ENCODE data around the gene SERINC3. TPM values are rescaled to one million over a fixed set of nuclear protein-coding genes. Genes with fewer than 3 reads are reported as not detected.

The SERINC3 gene
- total RNA-seq, 2 donors from 2014 or later: 46.7 to 83.8 TPM

DNA sequence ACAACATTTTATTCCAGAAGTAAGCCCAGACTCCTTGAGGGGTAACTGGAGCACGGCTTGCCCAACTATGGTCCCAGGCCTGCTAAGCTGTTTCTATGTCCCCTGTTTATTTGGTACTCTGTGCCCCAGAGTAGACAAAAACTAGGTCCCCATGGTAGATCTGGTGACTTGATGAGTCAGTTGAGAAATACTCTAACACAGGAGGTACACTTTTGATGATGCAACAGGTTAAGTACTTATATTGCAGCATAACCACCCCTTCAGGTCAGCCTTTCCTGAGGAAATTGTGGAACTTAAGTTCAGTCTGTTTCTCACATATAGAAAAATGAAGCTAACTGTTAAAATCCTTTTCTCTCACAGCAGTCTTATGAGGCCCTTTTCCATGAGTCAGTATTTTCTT, 26.6 kb downstream of the SERINC3 start:
- no peaks in the 10 kb centered on the region for H3K27me3 Mint-ChIP-seq
- DNase-seq (ENCODE audit: low spot score): no peak
- peaks cover 36 to 39% of the 10 kb centered on the region in 2 donors for H3K4me1 Mint-ChIP-seq (ENCODE audit: low read depth in 2 of 2)
- H3K4me3 Mint-ChIP-seq: peak overlapping the region; percentile 52
- H3K36me3 Mint-ChIP-seq: peaks cover 25% of the 10 kb centered on the region
- H3K9me3 Mint-ChIP-seq: no peaks in the 10 kb centered on the region
- peak overlapping the region; percentile 74 to 80 for H3K27ac Mint-ChIP-seq
- peak; percentile 69 to 81 for ATAC-seq

- peaks cover 25% of the 10 kb centered on the region for H3K36me3 Mint-ChIP-seq
- H3K4me3 Mint-ChIP-seq: no peak overlapping the region
- peak overlapping the region; percentile 74 to 80 for H3K27ac Mint-ChIP-seq
- DNase-seq (ENCODE audit: low spot score) (no peak), ATAC-seq (no peak)
- H3K27me3 Mint-ChIP-seq: no peaks in the 10 kb centered on the region
- peaks cover 36 to 39% of the 10 kb centered on the region in 2 donors for H3K4me1 Mint-ChIP-seq (ENCODE audit: low read depth in 2 of 2)
- no peaks in the 10 kb centered on the region for H3K9me3 Mint-ChIP-seq
These were observed 27.2 kb downstream of the SERINC3 start for GRCh38 chr20:44494681-44495080.

GRCh38 chr20:44494266-44494665, 27.6 kb downstream of the SERINC3 start:
- Mint-ChIP-seq H3K4me1 (ENCODE audit: low read depth in 2 of 2) (peaks cover 36 to 39% of the 10 kb centered on the region in 2 donors), H3K27ac (peak overlapping the region; percentile 39 to 74), H3K36me3 (peaks cover 24% of the 10 kb centered on the region), H3K9me3 (no peaks in the 10 kb centered on the region), H3K4me3 (no peak overlapping the region), H3K27me3 (no peaks in the 10 kb centered on the region)
- no peak for ATAC-seq
- DNase-seq (ENCODE audit: low spot score): no peak

DNA sequence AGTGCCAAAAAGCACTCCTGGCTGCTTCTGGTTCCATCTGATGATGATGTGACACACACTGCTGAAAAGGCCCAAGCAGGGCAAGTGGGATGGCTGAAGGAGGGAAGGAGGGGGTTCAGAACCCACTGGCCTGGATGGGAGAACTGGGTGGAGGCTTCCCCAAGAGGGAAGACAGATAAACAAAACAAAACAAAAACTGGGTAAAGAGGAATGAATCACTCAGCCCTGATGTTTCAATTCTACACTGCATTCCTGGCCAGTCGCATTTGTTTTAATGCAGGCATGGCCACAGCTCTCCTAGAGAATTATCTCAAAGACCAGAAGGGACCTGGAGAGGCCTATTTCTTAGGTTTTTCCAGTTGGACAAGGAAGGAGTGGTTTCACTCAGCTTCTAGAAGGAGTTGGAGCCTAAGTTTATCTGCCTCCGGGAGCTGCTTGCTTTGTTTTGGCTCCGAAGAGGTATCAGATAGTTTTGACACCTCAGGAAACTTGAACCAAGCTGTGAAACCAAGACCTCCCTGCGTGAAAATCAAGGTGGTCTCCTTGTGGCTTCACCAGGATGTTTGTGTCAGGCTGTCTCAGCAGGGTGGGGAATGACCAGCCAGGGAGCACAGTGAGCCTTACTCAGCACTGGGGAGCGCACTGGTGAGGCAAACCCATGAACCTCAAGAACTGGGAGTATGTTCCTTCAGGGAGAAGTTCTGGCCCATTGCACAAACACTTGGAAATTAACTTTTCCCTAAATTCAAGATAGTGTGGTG, 30.1 kb downstream of the SERINC3 start:
- peak overlapping the region; percentile 82 for H3K4me3 Mint-ChIP-seq
- ATAC-seq: peak; percentile 65 to 69

GRCh38 chr20:44489931-44490330, 31.9 kb downstream of the SERINC3 start:
- Mint-ChIP-seq H3K27me3 (no peaks in the 10 kb centered on the region), H3K27ac (no peak overlapping the region), H3K4me3 (no peak overlapping the region), H3K36me3 (peaks cover 22% of the 10 kb centered on the region), H3K9me3 (no peaks in the 10 kb centered on the region), H3K4me1 (ENCODE audit: low read depth in 2 of 2) (peaks cover 22 to 28% of the 10 kb centered on the region in 2 donors)
- ATAC-seq (no peak), DNase-seq (ENCODE audit: low spot score) (no peak)

More for the DNA sequence above, 30.1 kb downstream of the SERINC3 start:
- DNase-seq (ENCODE audit: low spot score): no peak
- Mint-ChIP-seq H3K36me3 (peaks cover 25% of the 10 kb centered on the region), H3K27ac (peak overlapping the region; percentile 74 to 82), H3K9me3 (no peaks in the 10 kb centered on the region), H3K4me1 (ENCODE audit: low read depth in 2 of 2) (peaks cover 33 to 34% of the 10 kb centered on the region in 2 donors), H3K27me3 (no peaks in the 10 kb centered on the region)

- Mint-ChIP-seq H3K27ac (no peak overlapping the region), H3K27me3 (no peaks in the 10 kb centered on the region), H3K9me3 (no peaks in the 10 kb centered on the region), H3K4me1 (ENCODE audit: low read depth in 2 of 2) (peaks cover 22 to 28% of the 10 kb centered on the region in 2 donors), H3K4me3 (no peak overlapping the region), H3K36me3 (peaks cover 22% of the 10 kb centered on the region)
- ATAC-seq: no peak
- no peak for DNase-seq (ENCODE audit: low spot score)
These were observed 32.6 kb downstream of the SERINC3 start for GRCh38 chr20:44489223-44489622.

DNA sequence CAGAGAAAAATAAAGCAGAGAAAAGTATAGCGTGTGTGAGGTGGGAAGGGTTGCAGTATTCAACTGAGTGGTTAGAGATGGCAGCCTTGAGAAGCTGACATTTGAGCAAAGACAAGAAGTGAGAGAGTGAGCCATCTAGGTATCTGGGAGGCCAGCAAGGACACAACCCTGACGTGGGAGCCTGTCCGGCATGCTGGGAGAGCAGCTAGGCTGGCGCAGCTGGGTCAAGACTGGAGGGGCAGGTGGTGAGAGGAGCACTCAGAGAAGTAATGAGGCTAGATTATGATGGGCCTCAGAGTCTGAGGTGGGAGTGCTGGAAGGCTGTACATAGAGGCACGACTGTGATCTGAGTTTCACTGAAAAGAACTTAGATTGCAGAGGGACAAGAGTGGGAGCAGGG, 33.3 kb downstream of the SERINC3 start:
- no peaks in the 10 kb centered on the region for H3K27me3 Mint-ChIP-seq
- ATAC-seq: no peak
- H3K36me3 Mint-ChIP-seq: peaks cover 22% of the 10 kb centered on the region
- H3K9me3 Mint-ChIP-seq: no peaks in the 10 kb centered on the region
- H3K27ac Mint-ChIP-seq: peak overlapping the region in 1 of 2 donors; percentile 13
- no peak overlapping the region for H3K4me3 Mint-ChIP-seq
- H3K4me1 Mint-ChIP-seq (ENCODE audit: low read depth in 2 of 2): peaks cover 22 to 28% of the 10 kb centered on the region in 2 donors
- DNase-seq (ENCODE audit: low spot score): no peak

- H3K27ac Mint-ChIP-seq: no peak overlapping the region
- DNase-seq (ENCODE audit: low spot score) (no peak), ATAC-seq (no peak)
- H3K27me3 Mint-ChIP-seq: no peaks in the 10 kb centered on the region
- H3K4me3 Mint-ChIP-seq: no peak overlapping the region
- peaks cover 8 to 14% of the 10 kb centered on the region in 2 donors for H3K4me1 Mint-ChIP-seq (ENCODE audit: low read depth in 2 of 2)
- no peaks in the 10 kb centered on the region for H3K9me3 Mint-ChIP-seq
- H3K36me3 Mint-ChIP-seq: peaks cover 23% of the 10 kb centered on the region
These were observed 36.1 kb downstream of the SERINC3 start for GRCh38 chr20:44485830-44486198.

GRCh38 chr20:44485078-44485829, 36.6 kb downstream of the SERINC3 start:
- Mint-ChIP-seq H3K4me1 (ENCODE audit: low read depth in 2 of 2) (peaks cover 8 to 20% of the 10 kb centered on the region in 2 donors), H3K27ac (no peak overlapping the region), H3K36me3 (peaks cover 23% of the 10 kb centered on the region), H3K4me3 (no peak overlapping the region), H3K9me3 (no peaks in the 10 kb centered on the region), H3K27me3 (no peaks in the 10 kb centered on the region)
- DNase-seq (ENCODE audit: low spot score) (no peak), ATAC-seq (peak in 1 of 2 donors; percentile 76)

DNA sequence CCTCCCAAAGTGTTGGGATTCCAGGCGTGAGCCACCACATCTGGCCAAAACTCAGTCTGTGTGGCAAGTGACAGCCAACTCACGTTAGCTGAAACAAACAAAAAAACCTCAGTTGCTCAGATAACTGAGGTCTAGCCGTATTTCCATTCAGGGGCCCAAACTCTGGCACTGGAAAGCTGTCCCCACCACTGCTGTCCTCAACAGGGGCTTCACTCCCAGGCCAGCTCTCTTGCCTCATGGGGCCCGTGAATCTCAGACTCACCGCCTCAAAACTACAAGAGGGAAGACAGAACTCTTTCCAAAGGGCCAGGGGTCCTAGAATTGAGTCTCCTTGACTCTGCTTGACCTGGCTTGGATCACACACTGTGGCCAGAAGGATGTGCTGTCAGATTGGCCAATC, 38.8 kb downstream of the SERINC3 start:
- H3K27me3 Mint-ChIP-seq: no peaks in the 10 kb centered on the region
- no peak overlapping the region for H3K4me3 Mint-ChIP-seq
- H3K4me1 Mint-ChIP-seq (ENCODE audit: low read depth in 2 of 2): peaks cover 4 to 20% of the 10 kb centered on the region in 2 donors
- DNase-seq (ENCODE audit: low spot score): no peak
- no peak overlapping the region for H3K27ac Mint-ChIP-seq
- peaks cover 13% of the 10 kb centered on the region for H3K36me3 Mint-ChIP-seq
- no peak for ATAC-seq
- H3K9me3 Mint-ChIP-seq: no peaks in the 10 kb centered on the region

- peaks cover 12% of the 10 kb centered on the region for H3K36me3 Mint-ChIP-seq
- H3K27ac Mint-ChIP-seq: no peak overlapping the region
- no peaks in the 10 kb centered on the region for H3K27me3 Mint-ChIP-seq
- no peaks in the 10 kb centered on the region for H3K9me3 Mint-ChIP-seq
- H3K4me3 Mint-ChIP-seq: no peak overlapping the region
- peaks cover 8 to 24% of the 10 kb centered on the region in 2 donors for H3K4me1 Mint-ChIP-seq (ENCODE audit: low read depth in 2 of 2)
- ATAC-seq (no peak), DNase-seq (ENCODE audit: low spot score) (no peak)
These were observed 40.0 kb downstream of the SERINC3 start for GRCh38 chr20:44481719-44482416.

GRCh38 chr20:44480097-44480496, 41.8 kb downstream of the SERINC3 start:
- Mint-ChIP-seq H3K27me3 (no peaks in the 10 kb centered on the region), H3K4me3 (no peak overlapping the region), H3K27ac (no peak overlapping the region), H3K4me1 (ENCODE audit: low read depth in 2 of 2) (peaks cover 21 to 32% of the 10 kb centered on the region in 2 donors), H3K9me3 (no peaks in the 10 kb centered on the region), H3K36me3 (peaks cover 7% of the 10 kb centered on the region)
- DNase-seq (ENCODE audit: low spot score): no peak
- no peak for ATAC-seq

DNA sequence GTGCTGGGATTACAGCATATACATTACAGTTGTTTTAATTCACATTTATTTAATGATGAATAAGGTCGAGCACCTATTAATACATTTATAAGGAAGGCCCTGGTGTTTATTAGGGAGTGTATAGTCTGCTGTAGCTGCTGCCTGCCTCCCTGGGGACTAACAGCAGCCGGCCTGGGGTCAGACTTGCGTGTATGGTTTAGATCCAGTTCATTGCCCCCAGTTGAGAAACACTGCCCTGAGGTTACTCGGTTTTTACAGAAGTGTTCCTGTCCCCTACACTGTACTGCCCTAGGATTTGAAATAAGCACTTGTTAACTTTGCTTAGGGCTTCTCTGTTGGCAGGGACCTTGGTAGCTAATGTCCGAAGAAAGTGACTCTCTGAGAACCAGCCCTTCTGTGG, 42.2 kb downstream of the SERINC3 start:
- no peak for DNase-seq (ENCODE audit: low spot score)
- Mint-ChIP-seq H3K27ac (no peak overlapping the region), H3K36me3 (peaks cover 7% of the 10 kb centered on the region), H3K4me1 (ENCODE audit: low read depth in 2 of 2) (peaks cover 24 to 31% of the 10 kb centered on the region in 2 donors), H3K9me3 (no peaks in the 10 kb centered on the region), H3K27me3 (no peaks in the 10 kb centered on the region), H3K4me3 (no peak overlapping the region)
- no peak for ATAC-seq

DNA sequence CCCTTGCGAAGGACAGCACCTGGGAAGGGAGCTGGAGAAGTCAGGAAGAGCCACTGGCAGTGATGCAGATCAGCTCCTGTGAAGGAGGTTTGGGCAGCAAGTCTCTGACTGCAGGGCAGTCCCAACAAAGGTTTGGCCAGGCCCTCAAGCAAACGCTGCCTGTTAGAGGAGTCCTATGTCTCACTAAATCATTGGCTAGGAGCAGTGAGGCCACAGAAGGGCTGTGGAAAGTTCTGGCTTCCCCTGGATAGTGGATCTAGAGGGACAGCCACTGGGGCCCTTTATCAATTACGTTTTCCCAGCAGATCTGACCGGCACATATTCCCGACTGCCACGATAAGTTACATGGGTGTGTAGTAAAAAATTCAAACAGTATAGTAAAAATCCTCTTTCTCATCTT, 43.7 kb downstream of the SERINC3 start:
- no peaks in the 10 kb centered on the region for H3K9me3 Mint-ChIP-seq
- H3K27ac Mint-ChIP-seq: no peak overlapping the region
- DNase-seq (ENCODE audit: low spot score) (no peak), ATAC-seq (no peak)
- H3K4me3 Mint-ChIP-seq: no peak overlapping the region
- peaks cover 7% of the 10 kb centered on the region for H3K36me3 Mint-ChIP-seq
- H3K4me1 Mint-ChIP-seq (ENCODE audit: low read depth in 2 of 2): peaks cover 24 to 31% of the 10 kb centered on the region in 2 donors
- no peaks in the 10 kb centered on the region for H3K27me3 Mint-ChIP-seq
